GM12864 (cell line): ENCODE data around the gene AADAT.
A peak's percentile ranks its signal among the peaks of the same experiment; 100 is the strongest.

Experiments
- DNase-seq: peaks from one replicate; pipeline ENCODE4 v3.0.0-alpha.2; 2011; ENCODE audit warnings: low read depth
- H3K4me3 ChIP-seq: 2 replicates; pipeline ENCODE4 v1.5.1; 2011; ENCODE audit warnings: mild to moderate bottlenecking, low read depth, low read length, control low read depth
- TF ChIP-seq, protein P1 (sequence below): IDR thresholded peaks from 2 replicates; pipeline ENCODE4 v1.5.1; 2011; ENCODE audit warnings: low read depth, mild to moderate bottlenecking, moderate library complexity, low read length, control low read depth, inconsistent platforms; ENCODE audit errors: missing control alignments

AADAT gene

GRCh38 chr4:170035845-170036244 is 53.9 kb downstream of the AADAT start:
- TF ChIP-seq, protein P1, sequence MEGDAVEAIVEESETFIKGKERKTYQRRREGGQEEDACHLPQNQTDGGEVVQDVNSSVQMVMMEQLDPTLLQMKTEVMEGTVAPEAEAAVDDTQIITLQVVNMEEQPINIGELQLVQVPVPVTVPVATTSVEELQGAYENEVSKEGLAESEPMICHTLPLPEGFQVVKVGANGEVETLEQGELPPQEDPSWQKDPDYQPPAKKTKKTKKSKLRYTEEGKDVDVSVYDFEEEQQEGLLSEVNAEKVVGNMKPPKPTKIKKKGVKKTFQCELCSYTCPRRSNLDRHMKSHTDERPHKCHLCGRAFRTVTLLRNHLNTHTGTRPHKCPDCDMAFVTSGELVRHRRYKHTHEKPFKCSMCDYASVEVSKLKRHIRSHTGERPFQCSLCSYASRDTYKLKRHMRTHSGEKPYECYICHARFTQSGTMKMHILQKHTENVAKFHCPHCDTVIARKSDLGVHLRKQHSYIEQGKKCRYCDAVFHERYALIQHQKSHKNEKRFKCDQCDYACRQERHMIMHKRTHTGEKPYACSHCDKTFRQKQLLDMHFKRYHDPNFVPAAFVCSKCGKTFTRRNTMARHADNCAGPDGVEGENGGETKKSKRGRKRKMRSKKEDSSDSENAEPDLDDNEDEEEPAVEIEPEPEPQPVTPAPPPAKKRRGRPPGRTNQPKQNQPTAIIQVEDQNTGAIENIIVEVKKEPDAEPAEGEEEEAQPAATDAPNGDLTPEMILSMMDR, result no peak
- H3K4me3 ChIP-seq, result no peak overlapping the region
- no peak for DNase-seq

- no peak overlapping the region for H3K4me3 ChIP-seq
- DNase-seq, result no peak
- TF ChIP-seq, protein P1, result no peak
These were observed 54.5 kb downstream of the AADAT start for GRCh38 chr4:170035231-170035630.

DNA sequence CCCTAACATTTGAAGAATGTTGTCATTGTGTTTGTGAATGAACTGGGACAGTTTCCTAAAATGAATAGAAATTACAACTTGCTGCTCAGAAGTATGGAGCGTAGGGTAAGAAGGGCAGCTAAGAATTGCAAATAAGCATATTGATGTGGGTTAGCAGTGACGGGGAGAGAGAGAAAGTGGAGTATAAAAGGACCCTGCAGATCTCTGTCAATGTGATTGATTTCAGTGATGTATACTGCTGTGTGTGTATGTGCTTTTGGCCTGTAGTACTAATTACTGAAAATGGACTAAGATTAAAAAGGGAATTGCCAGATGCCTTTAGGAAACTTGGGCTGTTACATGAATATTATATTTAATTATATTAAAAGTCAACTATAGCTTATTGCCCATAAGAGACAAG is 55.8 kb downstream of the AADAT start:
- DNase-seq, result no peak
- TF ChIP-seq, protein P1, result no peak
- no peak overlapping the region for H3K4me3 ChIP-seq

GRCh38 chr4:170030121-170030520 is 59.6 kb downstream of the AADAT start:
- H3K4me3 ChIP-seq, result no peak overlapping the region
- TF ChIP-seq, protein P1, result no peak
- DNase-seq, result no peak

GRCh38 chr4:170027181-170027829 is 62.5 kb downstream of the AADAT start:
- peak; percentile 71 for DNase-seq
- peak overlapping the region; percentile 81 for H3K4me3 ChIP-seq
- TF ChIP-seq, protein P1, result no peak

GRCh38 chr4:170026253-170027021 is 63.3 kb downstream of the AADAT start, which contains the start of gene MFAP3L:
TSS of gene MFAP3L (minus strand) at chr4:170026395. CDS start at chr4:170005877, 20,518 bp downstream.
- no peak for DNase-seq
- TF ChIP-seq, protein P1, result no peak
- H3K4me3 ChIP-seq, result peak within 1 kb of the TSS; percentile 81
